VCaP (cell line): ENCODE measurements around the gene PCDHB14.

ENCODE experiments used
- H3K27ac ChIP-seq: fragments of 450-650 bp; 2 replicates; pipeline ENCODE4 v1.5.1; 2017
- TF ChIP-seq, protein P1 (sequence below): fragments of 450-650 bp; conservative IDR thresholded peaks from 2 replicates; pipeline ENCODE4 v1.5.1; 2017; ENCODE audit warnings: mild to moderate bottlenecking, moderate library complexity

Gene PCDHB14

GRCh38 chr5:141272906-141273305, 49.8 kb downstream of the PCDHB14 start:
- no peak overlapping the region for H3K27ac ChIP-seq
- TF ChIP-seq, protein P1, sequence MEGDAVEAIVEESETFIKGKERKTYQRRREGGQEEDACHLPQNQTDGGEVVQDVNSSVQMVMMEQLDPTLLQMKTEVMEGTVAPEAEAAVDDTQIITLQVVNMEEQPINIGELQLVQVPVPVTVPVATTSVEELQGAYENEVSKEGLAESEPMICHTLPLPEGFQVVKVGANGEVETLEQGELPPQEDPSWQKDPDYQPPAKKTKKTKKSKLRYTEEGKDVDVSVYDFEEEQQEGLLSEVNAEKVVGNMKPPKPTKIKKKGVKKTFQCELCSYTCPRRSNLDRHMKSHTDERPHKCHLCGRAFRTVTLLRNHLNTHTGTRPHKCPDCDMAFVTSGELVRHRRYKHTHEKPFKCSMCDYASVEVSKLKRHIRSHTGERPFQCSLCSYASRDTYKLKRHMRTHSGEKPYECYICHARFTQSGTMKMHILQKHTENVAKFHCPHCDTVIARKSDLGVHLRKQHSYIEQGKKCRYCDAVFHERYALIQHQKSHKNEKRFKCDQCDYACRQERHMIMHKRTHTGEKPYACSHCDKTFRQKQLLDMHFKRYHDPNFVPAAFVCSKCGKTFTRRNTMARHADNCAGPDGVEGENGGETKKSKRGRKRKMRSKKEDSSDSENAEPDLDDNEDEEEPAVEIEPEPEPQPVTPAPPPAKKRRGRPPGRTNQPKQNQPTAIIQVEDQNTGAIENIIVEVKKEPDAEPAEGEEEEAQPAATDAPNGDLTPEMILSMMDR, result no peak
